H9 (cell line): ENCODE results near the gene COP1. TPM values are rescaled to one million over a fixed set of nuclear protein-coding genes. Genes with fewer than 3 reads are reported as not detected.
A peak's percentile ranks its signal among the peaks of the same experiment; 100 is the strongest.
"Not testable (repeated sequence)": the region's sequence is repeated elsewhere in the genome, so short reads cannot be mapped to it uniquely, and the experiment has no call there.

Experiments
- DNase-seq: peaks from one replicate; pipeline ENCODE4 v3.0.0-alpha.2; 2017
- H2AFZ ChIP-seq: one replicate; pipeline ENCODE4 v1.6.1; 2013; ENCODE audit warnings: mild to moderate bottlenecking, low read length, control low read depth, moderate library complexity
- H2AK5ac ChIP-seq: 2 replicates; pipeline ENCODE4 v1.6.1; 2013; ENCODE audit warnings: low read length, control low read depth, mixed read lengths; ENCODE audit not compliant: insufficient read length
- H2BK120ac ChIP-seq: one replicate; pipeline ENCODE4 v1.6.1; 2013; ENCODE audit warnings: low read depth, mild to moderate bottlenecking, low read length, control low read depth, inconsistent platforms; ENCODE audit not compliant: poor library complexity, severe bottlenecking
- H2BK12ac ChIP-seq: 2 replicates; pipeline ENCODE4 v1.6.1; 2013; ENCODE audit warnings: low read length, control low read depth, mixed read lengths, low read depth; ENCODE audit not compliant: insufficient read length
- H2BK15ac ChIP-seq: 2 replicates; pipeline ENCODE4 v1.6.1; 2013; ENCODE audit warnings: low read depth, low read length, control low read depth
- H2BK20ac ChIP-seq: one replicate; pipeline ENCODE4 v1.6.1; 2013; ENCODE audit warnings: low read depth, mild to moderate bottlenecking, low read length, control low read depth, inconsistent platforms; ENCODE audit not compliant: poor library complexity, severe bottlenecking
- H2BK5ac ChIP-seq: 2 replicates; pipeline ENCODE4 v1.6.1; 2013; ENCODE audit warnings: low read length, control low read depth, mixed read lengths; ENCODE audit not compliant: insufficient read length
- H3K14ac ChIP-seq: 2 replicates; pipeline ENCODE4 v1.6.1; 2013; ENCODE audit warnings: low read length, control low read depth; ENCODE audit not compliant: insufficient read depth
- H3K18ac ChIP-seq: 2 replicates; pipeline ENCODE4 v1.6.1; 2013; ENCODE audit warnings: low read depth, mild to moderate bottlenecking, mixed read lengths, low read length, control low read depth; ENCODE audit not compliant: insufficient read length
- H3K23ac ChIP-seq: 2 replicates; pipeline ENCODE4 v1.6.1; 2013; ENCODE audit warnings: low read length, control low read depth, mixed read lengths, low read depth; ENCODE audit not compliant: insufficient read length
- H3K23me2 ChIP-seq: 2 replicates; pipeline ENCODE4 v1.6.1; 2013; ENCODE audit warnings: low read depth, mild to moderate bottlenecking, mixed read lengths, low read length, control low read depth; ENCODE audit not compliant: insufficient read length, poor library complexity, severe bottlenecking
- H3K27ac ChIP-seq: 2 replicates; pipeline ENCODE4 v1.5.1; 2013; ENCODE audit warnings: low read length, control low read depth, mixed read lengths, low read depth; ENCODE audit not compliant: insufficient read length
- H3K27me3 ChIP-seq: 2 replicates; pipeline ENCODE4 v1.6.1; 2013; ENCODE audit warnings: low read length, control low read depth, inconsistent platforms; ENCODE audit not compliant: insufficient read depth
- H3K4ac ChIP-seq: 2 replicates; pipeline ENCODE4 v1.6.1; 2013; ENCODE audit warnings: low read depth, mild to moderate bottlenecking, control low read depth, inconsistent platforms, low read length, moderate library complexity
- H3K4me1 ChIP-seq: 2 replicates; pipeline ENCODE4 v1.6.1; 2013; ENCODE audit warnings: low read length, control low read depth, inconsistent platforms; ENCODE audit not compliant: insufficient read depth
- H3K4me2 ChIP-seq: 2 replicates; pipeline ENCODE4 v1.6.1; 2013; ENCODE audit warnings: low read length, control low read depth, mixed read lengths; ENCODE audit not compliant: insufficient read length, insufficient read depth
- H3K56ac ChIP-seq: 2 replicates; pipeline ENCODE4 v1.6.1; 2013; ENCODE audit warnings: low read depth, mild to moderate bottlenecking, mixed read lengths, low read length, control low read depth; ENCODE audit not compliant: insufficient read length
- H3K79me1 ChIP-seq: 2 replicates; pipeline ENCODE4 v1.6.1; 2013; ENCODE audit warnings: low read depth, mild to moderate bottlenecking, moderate library complexity, low read length, control low read depth, inconsistent platforms; ENCODE audit not compliant: insufficient read depth, poor library complexity, severe bottlenecking
- H3K79me2 ChIP-seq: 2 replicates; pipeline ENCODE4 v1.6.1; 2013; ENCODE audit warnings: low read length, control low read depth, inconsistent platforms; ENCODE audit not compliant: insufficient read depth
- H3K9ac ChIP-seq: 2 replicates; pipeline ENCODE4 v1.6.1; 2013; ENCODE audit warnings: low read length, control low read depth, mixed read lengths; ENCODE audit not compliant: insufficient read length; ENCODE audit errors: extremely low read depth
- H3K9me3 ChIP-seq: one replicate; pipeline ENCODE4 v1.6.1; 2013; ENCODE audit warnings: low read depth, low read length, inconsistent platforms; ENCODE audit not compliant: control insufficient read depth
- H3T11ph ChIP-seq: one replicate; pipeline ENCODE4 v1.6.1; 2013; ENCODE audit warnings: mild to moderate bottlenecking, low read length, control low read depth, inconsistent platforms
- H4K20me1 ChIP-seq: one replicate; pipeline ENCODE4 v1.6.1; 2013; ENCODE audit not compliant: control insufficient read depth, insufficient read length, insufficient read depth
- H4K5ac ChIP-seq: 2 replicates; pipeline ENCODE4 v1.6.1; 2013; ENCODE audit warnings: low read depth, mild to moderate bottlenecking, mixed read lengths, low read length, control low read depth; ENCODE audit not compliant: insufficient read length
- H4K8ac ChIP-seq: replicated peaks from 2 replicates; pipeline ENCODE4 v1.6.1; 2013; ENCODE audit warnings: low read length, control low read depth, mixed read lengths, low read depth; ENCODE audit not compliant: insufficient read length
- H4K91ac ChIP-seq: 2 replicates; pipeline ENCODE4 v1.6.1; 2013; ENCODE audit warnings: low read depth, mild to moderate bottlenecking, moderate library complexity, mixed read lengths, low read length, control low read depth; ENCODE audit not compliant: insufficient read length
- H3K27ac Mint-ChIP-seq, 3 experiments: 2 replicates in 2 of 3; 3 replicates in 1 of 3; pipeline ENCODE4 v1.8.0; 2020 to 2021; ENCODE audit warnings: mixed read lengths in 3 of 3, mild to moderate bottlenecking in 1 of 3, moderate library complexity in 1 of 3
- H3K27me3 Mint-ChIP-seq: 2 replicates; pipeline ENCODE4 v1.8.0; 2021; ENCODE audit warnings: low read depth, mild to moderate bottlenecking, moderate library complexity, mixed read lengths
- H3K36me3 Mint-ChIP-seq, 3 experiments: 2 replicates in 2 of 3; 3 replicates in 1 of 3; pipeline ENCODE4 v1.8.0; 2020 to 2021; ENCODE audit warnings: low read depth in 3 of 3, mixed read lengths in 3 of 3; ENCODE audit not compliant: insufficient read depth in 1 of 3
- H3K4me1 Mint-ChIP-seq, 2 experiments: 2 replicates each; pipeline ENCODE4 v1.8.0; 2020; ENCODE audit warnings: mixed read lengths in 2 of 2
- H3K4me3 Mint-ChIP-seq, 2 experiments: 2 replicates in 1 of 2; 3 replicates in 1 of 2; pipeline ENCODE4 v1.8.0; 2020 to 2021; ENCODE audit warnings: mild to moderate bottlenecking in 2 of 2, mixed read lengths in 2 of 2, moderate library complexity in 1 of 2
- H3K9me3 Mint-ChIP-seq, 2 experiments: 2 replicates in 1 of 2; 3 replicates in 1 of 2; pipeline ENCODE4 v1.8.0; 2020; ENCODE audit warnings: mild to moderate bottlenecking in 2 of 2, mixed read lengths in 2 of 2, moderate library complexity in 1 of 2
- CTCF ChIP-seq: fragments of 200-600 bp; sonication (generic); conservative IDR thresholded peaks from 3 replicates; pipeline ENCODE4 v1.8.0; 2021; ENCODE audit warnings: antibody characterized with exemption, mild to moderate bottlenecking
- WGBS: extraction: QIAGEN DNeasy Blood & Tissue Kit; methylation state at CpG from one replicate; pipeline ENCODE4 v1.1.7; 2013; ENCODE audit warnings: missing lambda C conversion rate, low lambda C conversion rate, mixed read lengths; ENCODE audit not compliant: insufficient read length; ENCODE audit errors: extremely low coverage; 5-methylcytosine and 5-hydroxymethylcytosine counted together
- total RNA-seq: library from RNA; stranded (reverse); gene quantifications from 2 replicates; pipeline ENCODE4 v1.2.1, GENCODE V29; 2021

The COP1 gene
- total RNA-seq, 1 experiment from 2014 or later, result 41.3 TPM

- H3K4me1 ChIP-seq, result no peaks in the 10 kb centered on the region
- H3K9me3 ChIP-seq, result no peaks in the 10 kb centered on the region
- Mint-ChIP-seq H3K27me3 (no peaks in the 10 kb centered on the region), H3K36me3 (peaks cover 8 to 16% (median 10%) of the 10 kb centered on the region in 3 experiments), H3K27ac (peak overlapping the region in 1 of 3 experiments; percentile 54; a peak in 1 of 7 replicates), H3K4me1 (peaks cover 13 to 14% of the 10 kb centered on the region in 2 experiments), H3K4me3 (no peak overlapping the region), H3K9me3 (peaks cover 9 to 11% of the 10 kb centered on the region in 2 experiments; a peak in 4 of 5 replicates)
- no peak overlapping the region for H3T11ph ChIP-seq
- H3K4ac ChIP-seq, result no peak overlapping the region
- H3K23ac ChIP-seq, result no peak overlapping the region
- DNase-seq, result no peak
- no CpG with 5 or more reads among the region's 1 CpG for WGBS
- no peak overlapping the region for H4K5ac ChIP-seq
- H3K18ac ChIP-seq, result no peak overlapping the region
- no peak overlapping the region for H2BK12ac ChIP-seq
- H4K20me1 ChIP-seq, result no peaks in the 10 kb centered on the region
- TF ChIP-seq CTCF, result no peak
- no peaks in the 10 kb centered on the region for H3K27me3 ChIP-seq
- no peaks in the 10 kb centered on the region for H3K23me2 ChIP-seq
- H4K91ac ChIP-seq, result no peak overlapping the region
- H2AFZ ChIP-seq, result no peak overlapping the region
- H2BK120ac ChIP-seq, result no peak overlapping the region
- H2BK5ac ChIP-seq, result no peak overlapping the region
- no peak overlapping the region for H4K8ac ChIP-seq
- H3K56ac ChIP-seq, result no peak overlapping the region
- no peaks in the 10 kb centered on the region for H3K79me1 ChIP-seq
- H3K14ac ChIP-seq, result no peak overlapping the region
- no peak overlapping the region for H2BK15ac ChIP-seq
- no peak overlapping the region for H3K27ac ChIP-seq
- no peak overlapping the region for H3K4me2 ChIP-seq
- no peak overlapping the region for H3K9ac ChIP-seq
- H2AK5ac ChIP-seq, result no peak overlapping the region
- no peak overlapping the region for H2BK20ac ChIP-seq
- H3K79me2 ChIP-seq, result no peaks in the 10 kb centered on the region
Observed at GRCh38 chr1:176090766-176091165, 116.3 kb downstream of the COP1 start.

- not testable (repeated sequence) for H2BK12ac ChIP-seq, H2BK15ac ChIP-seq, H2AK5ac ChIP-seq, H3K79me2 ChIP-seq, H3K4me3 Mint-ChIP-seq, H4K91ac ChIP-seq, H3K9ac ChIP-seq, H3K14ac ChIP-seq, H3T11ph ChIP-seq, H3K23me2 ChIP-seq, H3K4ac ChIP-seq, H2BK120ac ChIP-seq, H3K4me1 ChIP-seq, H4K20me1 ChIP-seq, H4K5ac ChIP-seq, H4K8ac ChIP-seq, H2BK5ac ChIP-seq, H3K27me3 Mint-ChIP-seq, H3K9me3 ChIP-seq, H3K4me2 ChIP-seq, H3K27me3 ChIP-seq, H3K18ac ChIP-seq, H3K23ac ChIP-seq, H2AFZ ChIP-seq, H3K79me1 ChIP-seq, H3K56ac ChIP-seq, H2BK20ac ChIP-seq, H3K27ac Mint-ChIP-seq, H3K27ac ChIP-seq, DNase-seq
- peaks cover 9 to 11% of the 10 kb centered on the region in 2 experiments; a peak in 4 of 5 replicates for H3K9me3 Mint-ChIP-seq
- peaks cover 8 to 13% (median 10%) of the 10 kb centered on the region in 3 experiments for H3K36me3 Mint-ChIP-seq
- WGBS, result no CpG with 5 or more reads among the region's 3 CpGs
- peaks cover 13 to 14% of the 10 kb centered on the region in 2 experiments for H3K4me1 Mint-ChIP-seq
Observed at GRCh38 chr1:176087746-176088145, 119.3 kb downstream of the COP1 start.
